ENCODE measurements around the gene NPC1. TPM values are rescaled to one million over a fixed set of nuclear protein-coding genes. Genes with fewer than 3 reads are reported as not detected.

NPC1 gene
- total and polyA plus RNA-seq, 2 of the 8 experiments (the other 6 are each of a cell fraction or from before 2014, with no cell fraction given): 34.1 to 39.5 TPM

- Histone ChIP-seq H2BK15ac (ENCODE audit: low read length) (no peak overlapping the region), H3K23me2 (ENCODE audit: low read depth, low read length) (no peaks in the 10 kb centered on the region), H3K4me2 (ENCODE audit: insufficient read depth in 1 of 2, low read depth in 2 of 2, low read length in 2 of 2) (no peak overlapping the region), H3K27ac (ENCODE audit: low read depth, low read length) (no peak overlapping the region), H3K56ac (replicated peaks; ENCODE audit: insufficient read length, low read depth, low read length) (no peak overlapping the region), H3K9me3 (ENCODE audit: insufficient read depth in 2 of 2, low read depth in 1 of 2, low read length in 1 of 2) (no peaks in the 10 kb centered on the region), H2BK12ac (ENCODE audit: low read depth, low read length) (no peak overlapping the region), H3K4me3 (ENCODE audit: extremely low read depth in 1 of 4, insufficient read depth in 2 of 4, low read depth in 3 of 4, low read length in 4 of 4) (no peak overlapping the region), H2AFZ (ENCODE audit: low read length) (no peak overlapping the region), H3K79me2 (ENCODE audit: control insufficient read depth in 1 of 2, insufficient read depth in 2 of 2, low read length in 2 of 2) (no peaks in the 10 kb centered on the region), H3K14ac (ENCODE audit: insufficient read length) (no peak overlapping the region), H4K91ac (replicated peaks; ENCODE audit: insufficient read length, low read length) (no peak overlapping the region), H4K20me1 (replicated peaks in 1 of 2; ENCODE audit: control insufficient read depth in 1 of 2, insufficient read depth in 2 of 2, low read length in 2 of 2) (peaks cover 1 to 7% of the 10 kb centered on the region in 2 experiments), H2BK20ac (ENCODE audit: low read length) (no peak overlapping the region), H2BK5ac (ENCODE audit: low read depth, low read length) (no peak overlapping the region), H4K8ac (ENCODE audit: extremely low read depth, insufficient read depth, low read length) (no peak overlapping the region), H3K27me3 (replicated peaks in 1 of 4; ENCODE audit: control insufficient read depth in 3 of 4, extremely low read depth in 1 of 4, insufficient read depth in 3 of 4, low read length in 3 of 4) (no peaks in the 10 kb centered on the region), H3K79me1 (ENCODE audit: low read depth, low read length) (no peaks in the 10 kb centered on the region), H4K5ac (ENCODE audit: insufficient read length, low read depth, low read length) (no peak overlapping the region), H3K4me1 (replicated peaks in 1 of 4; ENCODE audit: control insufficient read depth in 3 of 4, insufficient read depth in 4 of 4, low read length in 3 of 4) (no peaks in the 10 kb centered on the region), H3K4ac (replicated peaks; ENCODE audit: insufficient read length, low read depth, low read length) (no peak overlapping the region), H2AK5ac (ENCODE audit: low read depth, low read length) (no peak overlapping the region), H3K18ac (ENCODE audit: extremely low read depth, low read length) (no peak overlapping the region), H3K36me3 (ENCODE audit: control insufficient read depth in 2 of 4, insufficient read depth in 4 of 4, low read length in 3 of 4) (peaks cover 47 to 83% (median 70%) of the 10 kb centered on the region in 4 experiments), H3K23ac (ENCODE audit: insufficient read length) (no peak overlapping the region), H2BK120ac (replicated peaks; ENCODE audit: low read depth, low read length) (no peak overlapping the region), H3K9ac (replicated peaks in 1 of 4; ENCODE audit: extremely low read depth in 1 of 4, low read depth in 3 of 4, low read length in 3 of 4) (no peak overlapping the region)
- DNase-seq (ENCODE audit: low read depth in 1 of 2, low spot score in 2 of 2) (no peak), FAIRE-seq (no peak)
- ChIA-PET POLR2A (ENCODE audit: partially characterized antibody) (no interaction called here), CTCF (ENCODE audit: partially characterized antibody) (interaction anchor here (0.7 kb wide), 1 partner anchor 33 kb away, joined by 6 read pairs; no protein-coding TSS in a partner anchor)
- 80% methylated on average over 6 of the region's 6 CpGs; no CpG with 5 or more reads in 1 of the 2 experiments for WGBS, 2 experiments (ENCODE audit: extremely low coverage in 1 of 2, insufficient coverage in 1 of 2, insufficient read length in 1 of 2, insufficient replicate concordance in 2 of 2, low coverage in 1 of 2, low lambda C conversion rate in 2 of 2, missing lambda C conversion rate in 1 of 2)
- TF ChIP-seq CHD1 (IDR thresholded peaks at IDR 0.05; ENCODE audit: low read depth, low read length) (no peak), ATF2 (IDR thresholded peaks at IDR 0.05; ENCODE audit: low read length) (no peak), TCF12 (IDR thresholded peaks at IDR 0.05; ENCODE audit: low read depth, low read length) (no peak), SP1 (IDR thresholded peaks at IDR 0.05; ENCODE audit: low read depth, low read length) (no peak), NANOG (IDR thresholded peaks at IDR 0.05; ENCODE audit: insufficient read depth, low read depth, low read length, poor library complexity, severe bottlenecking) (no peak), SIX5 (IDR thresholded peaks at IDR 0.05; ENCODE audit: low read depth, low read length) (no peak), ZNF274 (IDR thresholded peaks at IDR 0.05; ENCODE audit: borderline replicate concordance, extremely low read depth, low read length) (no peak), SP4 (IDR thresholded peaks at IDR 0.05; ENCODE audit: low read length) (no peak), BRCA1 (IDR thresholded peaks at IDR 0.05; ENCODE audit: low read depth, low read length) (no peak), KDM5A (IDR thresholded peaks at IDR 0.05; ENCODE audit: low read length) (no peak), USF2 (IDR thresholded peaks at IDR 0.05; ENCODE audit: low read length) (no peak)
Observed at GRCh38 chr18:23538870-23539269, 47.4 kb downstream of the NPC1 start.

Data from H1 (cell line).